ENCODE results near the gene SLC13A2.

DNA sequence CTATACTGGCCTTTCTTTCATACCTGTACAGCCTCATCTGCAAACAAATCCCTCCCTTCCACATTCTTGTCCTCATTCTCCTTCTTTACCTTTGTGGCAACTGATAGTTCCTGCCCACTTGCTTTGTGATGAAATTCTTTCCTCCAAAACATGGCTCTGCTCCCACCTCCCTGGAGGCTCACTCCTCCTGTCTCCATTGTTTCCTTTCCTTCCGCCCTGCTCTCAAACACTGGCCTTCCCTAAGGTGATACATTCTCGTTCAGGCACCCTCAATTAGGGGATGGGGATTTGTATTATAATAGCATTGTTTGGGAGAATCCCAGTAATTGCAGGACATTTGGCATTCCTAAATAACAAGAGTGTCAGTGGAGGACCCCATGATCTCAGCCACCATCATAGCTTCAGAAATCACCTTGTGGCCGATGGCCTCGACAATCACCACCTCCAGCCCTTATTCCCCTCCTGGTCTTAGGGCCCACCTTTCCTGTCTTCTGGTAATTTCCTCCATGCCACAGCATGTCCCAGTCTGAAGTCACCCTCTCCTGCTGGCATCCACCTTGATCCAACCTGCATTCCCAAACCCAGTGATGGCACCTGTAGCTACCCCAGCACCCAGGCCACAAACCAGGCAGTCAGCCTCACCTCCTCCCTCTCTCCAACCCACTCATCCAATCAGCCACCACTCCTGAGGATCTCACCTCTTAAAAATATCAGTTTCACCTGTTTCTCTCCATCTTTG lies 71.1 kb downstream of the SLC13A2 start:
- TF ChIP-seq, protein P1, sequence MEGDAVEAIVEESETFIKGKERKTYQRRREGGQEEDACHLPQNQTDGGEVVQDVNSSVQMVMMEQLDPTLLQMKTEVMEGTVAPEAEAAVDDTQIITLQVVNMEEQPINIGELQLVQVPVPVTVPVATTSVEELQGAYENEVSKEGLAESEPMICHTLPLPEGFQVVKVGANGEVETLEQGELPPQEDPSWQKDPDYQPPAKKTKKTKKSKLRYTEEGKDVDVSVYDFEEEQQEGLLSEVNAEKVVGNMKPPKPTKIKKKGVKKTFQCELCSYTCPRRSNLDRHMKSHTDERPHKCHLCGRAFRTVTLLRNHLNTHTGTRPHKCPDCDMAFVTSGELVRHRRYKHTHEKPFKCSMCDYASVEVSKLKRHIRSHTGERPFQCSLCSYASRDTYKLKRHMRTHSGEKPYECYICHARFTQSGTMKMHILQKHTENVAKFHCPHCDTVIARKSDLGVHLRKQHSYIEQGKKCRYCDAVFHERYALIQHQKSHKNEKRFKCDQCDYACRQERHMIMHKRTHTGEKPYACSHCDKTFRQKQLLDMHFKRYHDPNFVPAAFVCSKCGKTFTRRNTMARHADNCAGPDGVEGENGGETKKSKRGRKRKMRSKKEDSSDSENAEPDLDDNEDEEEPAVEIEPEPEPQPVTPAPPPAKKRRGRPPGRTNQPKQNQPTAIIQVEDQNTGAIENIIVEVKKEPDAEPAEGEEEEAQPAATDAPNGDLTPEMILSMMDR (IDR thresholded peaks at IDR 0.05; ENCODE audit: insufficient read depth, low read depth, low read length) = no peak
- no peak for TF ChIP-seq EZH2 (IDR thresholded peaks at IDR 0.05; ENCODE audit: insufficient read depth, low read length)

All from astrocyte (in vitro differentiated cells and primary cell).